ENCODE measurements around the gene USP6NL.

The USP6NL gene

GRCh38 chr10:11529276-11529903 lies 82.1 kb downstream of the USP6NL start:
- in situ Hi-C loops (cut with HindIII; ENCODE audit: low sequenced_read_pairs): no loop called here
- DNase-seq (ENCODE audit: low read depth): no peak
- no peak for TF ChIP-seq CTCF (IDR thresholded peaks at IDR 0.05; ENCODE audit: low read depth, low read length, missing control alignments)
- H3K4me3 ChIP-seq (ENCODE audit: low read depth, low read length): no peak overlapping the region

GRCh38 chr10:11528286-11528685 lies 83.2 kb downstream of the USP6NL start:
- in situ Hi-C loops (cut with HindIII; ENCODE audit: low sequenced_read_pairs): no loop called here
- DNase-seq (ENCODE audit: low read depth): no peak
- no peak for TF ChIP-seq CTCF (IDR thresholded peaks at IDR 0.05; ENCODE audit: low read depth, low read length, missing control alignments)
- H3K4me3 ChIP-seq (ENCODE audit: low read depth, low read length): no peak overlapping the region

- in situ Hi-C loops (cut with HindIII; ENCODE audit: low sequenced_read_pairs): no loop called here
- no peak overlapping the region for H3K4me3 ChIP-seq (ENCODE audit: low read depth, low read length)
- DNase-seq (ENCODE audit: low read depth): no peak
- no peak for TF ChIP-seq CTCF (IDR thresholded peaks at IDR 0.05; ENCODE audit: low read depth, low read length, missing control alignments)
These were observed 83.7 kb downstream of the USP6NL start for GRCh38 chr10:11527691-11528255.

GRCh38 chr10:11527068-11527467 lies 84.4 kb downstream of the USP6NL start:
- no peak for TF ChIP-seq CTCF (IDR thresholded peaks at IDR 0.05; ENCODE audit: low read depth, low read length, missing control alignments)
- in situ Hi-C loops (cut with HindIII; ENCODE audit: low sequenced_read_pairs): no loop called here
- no peak for DNase-seq (ENCODE audit: low read depth)
- H3K4me3 ChIP-seq (ENCODE audit: low read depth, low read length): no peak overlapping the region

- no peak overlapping the region for H3K4me3 ChIP-seq (ENCODE audit: low read depth, low read length)
- no peak for TF ChIP-seq CTCF (IDR thresholded peaks at IDR 0.05; ENCODE audit: low read depth, low read length, missing control alignments)
- in situ Hi-C loops (cut with HindIII; ENCODE audit: low sequenced_read_pairs): no loop called here
- no peak for DNase-seq (ENCODE audit: low read depth)
These were observed 85.9 kb downstream of the USP6NL start for GRCh38 chr10:11525503-11525902.

GRCh38 chr10:11522821-11523245 lies 88.6 kb downstream of the USP6NL start:
- no peak overlapping the region for H3K4me3 ChIP-seq (ENCODE audit: low read depth, low read length)
- no peak for DNase-seq (ENCODE audit: low read depth)
- in situ Hi-C loops (cut with HindIII; ENCODE audit: low sequenced_read_pairs): no loop called here
- TF ChIP-seq CTCF (IDR thresholded peaks at IDR 0.05; ENCODE audit: low read depth, low read length, missing control alignments): no peak

All from astrocyte of the cerebellum (primary cell).